IMR-90 (cell line): Measurements from ENCODE around the gene RAB12. TPM values are rescaled to one million over a fixed set of nuclear protein-coding genes. Genes with fewer than 3 reads are reported as not detected.

Experiments
- ATAC-seq: fragments of 200-7000 bp; cut with Tn5 transposase; 2 replicates; pipeline ENCODE4 v1.9.1; 2020; ENCODE audit warnings: low read depth, mild to moderate bottlenecking, moderate library complexity
- BruUV-seq: library from RNA; stranded (reverse); fragments of 400-500 nt; replicated peaks from 2 replicates; lab custom pipeline; 2021; lab: Mats Ljungman, UMichigan
- CTCF ChIA-PET: fragments of 300-600 bp; formaldehyde crosslinking; extraction: SDS; loops from one replicate; lab custom pipeline; 2021; ENCODE audit warnings: antibody characterized with exemption; lab: Yijun Ruan, JAX
- POLR2A ChIA-PET: fragments of 300-600 bp; sonication (Branson Sonifier 250); formaldehyde crosslinking; loops from one replicate; lab custom pipeline; 2022; ENCODE audit warnings: antibody characterized with exemption; ENCODE audit not compliant: unreplicated experiment; lab: Charles Lee
- DNase-seq: peaks from one replicate; pipeline ENCODE4 v3.0.0; 2013
- H2AFZ ChIP-seq: replicated peaks from 2 replicates; pipeline ENCODE3; 2013; ENCODE audit warnings: low read length, mild to moderate bottlenecking; ENCODE audit not compliant: poor library complexity
- H2AK5ac ChIP-seq: 2 replicates; pipeline ENCODE4 v1.6.1; 2013; ENCODE audit warnings: low read depth, low read length, inconsistent platforms
- H2AK9ac ChIP-seq: replicated peaks from 2 replicates; pipeline ENCODE3; 2013; ENCODE audit warnings: mild to moderate bottlenecking, low read depth, low read length, moderate library complexity; ENCODE audit not compliant: poor library complexity
- H2BK120ac ChIP-seq: 2 replicates; pipeline ENCODE4 v1.6.1; 2013; ENCODE audit warnings: low read depth, low read length, inconsistent platforms
- H2BK15ac ChIP-seq: 3 replicates; pipeline ENCODE4 v1.6.1; 2013; ENCODE audit warnings: low read depth, low read length, inconsistent platforms
- H2BK20ac ChIP-seq: 2 replicates; pipeline ENCODE4 v1.6.1; 2013; ENCODE audit warnings: low read depth, mild to moderate bottlenecking, inconsistent platforms, low read length, moderate library complexity
- H2BK5ac ChIP-seq: 2 replicates; pipeline ENCODE4 v1.6.1; 2013; ENCODE audit warnings: mild to moderate bottlenecking, low read depth, low read length, inconsistent platforms; ENCODE audit not compliant: poor library complexity, severe bottlenecking
- H3K14ac ChIP-seq: replicated peaks from 2 replicates; pipeline ENCODE4 v1.6.1; 2013; ENCODE audit warnings: low read depth, low read length, inconsistent platforms
- H3K18ac ChIP-seq: 2 replicates; pipeline ENCODE4 v1.6.1; 2013; ENCODE audit warnings: low read depth, low read length, control low read depth
- H3K23ac ChIP-seq: 2 replicates; pipeline ENCODE4 v1.6.1; 2013; ENCODE audit warnings: low read depth, low read length, inconsistent platforms
- H3K27ac ChIP-seq: 2 replicates; pipeline ENCODE4 v1.5.1; 2013; ENCODE audit warnings: mild to moderate bottlenecking, control low read depth, low read length; ENCODE audit not compliant: insufficient read depth
- H3K27me3 ChIP-seq: 2 replicates; pipeline ENCODE4 v1.6.1; 2013; ENCODE audit warnings: low read length; ENCODE audit not compliant: control insufficient read depth, insufficient read depth
- H3K36me3 ChIP-seq: 2 replicates; pipeline ENCODE4 v1.6.1; 2013; ENCODE audit warnings: low read length, mixed read lengths; ENCODE audit not compliant: control insufficient read depth, insufficient read depth
- H3K4ac ChIP-seq: 2 replicates; pipeline ENCODE4 v1.6.1; 2013; ENCODE audit warnings: low read depth, low read length, inconsistent platforms
- H3K4me1 ChIP-seq: 2 replicates; pipeline ENCODE4 v1.6.1; 2013; ENCODE audit warnings: low read length, mixed read lengths; ENCODE audit not compliant: control insufficient read depth, insufficient read depth
- H3K4me2 ChIP-seq: 2 replicates; pipeline ENCODE4 v1.6.1; 2013; ENCODE audit warnings: low read depth, mild to moderate bottlenecking, control low read depth, low read length, moderate library complexity
- H3K4me3 ChIP-seq: 2 replicates; pipeline ENCODE4 v1.5.1; 2013; ENCODE audit warnings: low read depth, mild to moderate bottlenecking, control low read depth, low read length, moderate library complexity; ENCODE audit not compliant: insufficient read depth
- H3K56ac ChIP-seq: 2 replicates; pipeline ENCODE4 v1.6.1; 2013; ENCODE audit warnings: low read length, inconsistent platforms; ENCODE audit not compliant: insufficient read depth; ENCODE audit errors: extremely low read depth
- H3K79me1 ChIP-seq, 2 experiments: 2 replicates each; pipeline ENCODE4 v1.6.1; 2013; ENCODE audit warnings: low read length in 2 of 2, inconsistent platforms in 1 of 2, low read depth in 1 of 2
- H3K9ac ChIP-seq: 2 replicates; pipeline ENCODE4 v1.6.1; 2013; ENCODE audit warnings: low read depth, low read length, control low read depth
- H3K9me1 ChIP-seq: 2 replicates; pipeline ENCODE4 v1.6.1; 2013; ENCODE audit warnings: low read length, inconsistent platforms; ENCODE audit not compliant: insufficient read depth
- H3K9me3 ChIP-seq: 2 replicates; pipeline ENCODE4 v1.6.1; 2013; ENCODE audit warnings: low read length; ENCODE audit not compliant: control insufficient read depth, insufficient read depth
- H4K20me1 ChIP-seq: 2 replicates; pipeline ENCODE4 v1.6.1; 2013; ENCODE audit warnings: low read length, inconsistent platforms; ENCODE audit not compliant: insufficient read depth
- H4K5ac ChIP-seq: 2 replicates; pipeline ENCODE4 v1.6.1; 2013; ENCODE audit warnings: mild to moderate bottlenecking, low read depth, low read length, control low read depth
- H4K8ac ChIP-seq, 2 experiments: 2 replicates each; pipeline ENCODE4 v1.6.1; 2013; ENCODE audit warnings: low read depth in 2 of 2, low read length in 2 of 2, control low read depth in 1 of 2, inconsistent platforms in 1 of 2
- H4K91ac ChIP-seq: 2 replicates; pipeline ENCODE4 v1.6.1; 2013; ENCODE audit warnings: low read depth, low read length, inconsistent platforms; ENCODE audit not compliant: insufficient read depth
- CEBPB ChIP-seq: IDR thresholded peaks from 2 replicates; pipeline ENCODE4 v1.6.1; 2012; ENCODE audit warnings: low read depth, low read length, improper control_type of control experiment
- CHD1 ChIP-seq: IDR thresholded peaks from 2 replicates; pipeline ENCODE4 v1.6.1; 2012; ENCODE audit warnings: low read depth, low read length, improper control_type of control experiment
- CTCF ChIP-seq: conservative IDR thresholded peaks from 2 replicates; pipeline ENCODE4 v1.5.1; 2012; ENCODE audit warnings: mild to moderate bottlenecking, low read depth, low read length, improper control_type of control experiment
- ELK1 ChIP-seq: fragments of 150-350 bp; IDR thresholded peaks from 2 replicates; pipeline ENCODE4 v1.6.1; 2016; ENCODE audit warnings: low read depth, mild to moderate bottlenecking, low read length, moderate library complexity, borderline replicate concordance
- MAFK ChIP-seq: IDR thresholded peaks from 2 replicates; pipeline ENCODE4 v1.6.1; 2012; ENCODE audit warnings: low read depth, low read length, improper control_type of control experiment
- MAZ ChIP-seq: IDR thresholded peaks from 2 replicates; pipeline ENCODE4 v1.6.1; 2012; ENCODE audit warnings: low read depth, mild to moderate bottlenecking, low read length, improper control_type of control experiment, moderate library complexity, borderline replicate concordance
- RAD21 ChIP-seq: IDR thresholded peaks from 2 replicates; pipeline ENCODE4 v1.6.1; 2012; ENCODE audit warnings: low read length, improper control_type of control experiment
- RCOR1 ChIP-seq: IDR thresholded peaks from 2 replicates; pipeline ENCODE4 v1.6.1; 2012; ENCODE audit warnings: mild to moderate bottlenecking, low read length, improper control_type of control experiment; ENCODE audit not compliant: insufficient replicate concordance
- RFX5 ChIP-seq: IDR thresholded peaks from 2 replicates; pipeline ENCODE4 v1.8.0; 2012; ENCODE audit warnings: low read depth, mild to moderate bottlenecking, low read length, moderate library complexity
- WGBS, 2 experiments: methylation state at CpG; one replicate each; pipeline versions ENCODE4 v1.1.5 to v1.1.7; 2013; ENCODE audit warnings: missing lambda C conversion rate in 2 of 2; ENCODE audit not compliant: insufficient read length in 1 of 2; ENCODE audit errors: extremely low coverage in 2 of 2; 5-methylcytosine and 5-hydroxymethylcytosine counted together
- dilution Hi-C: fragments of 300-500 bp; cut with HindIII; formaldehyde crosslinking; loops from one replicate; pipeline ENCODE4 v1.14.3; 2018; ENCODE audit warnings: low sequenced_read_pairs; ENCODE audit not compliant: unreplicated experiment
- in situ Hi-C: fragments of 300-500 bp; cut with MboI; formaldehyde crosslinking; loops from 3 replicates; pipeline ENCODE4 v1.14.3; 2019; ENCODE audit warnings: low sequenced_read_pairs, inconsistent platforms, mixed read lengths
- intact Hi-C: fragments of 100-400 bp; cut with micrococcal nuclease; formaldehyde crosslinking; loops from 2 replicates; pipeline ENCODE4 v1.10.0; 2022
- polyA plus RNA-seq, 3 experiments: library from polyadenylated mRNA; depleted of rRNA; stranded (reverse); fragments of >200 nt; gene quantifications; 2 replicates each; pipeline ENCODE4 v1.2.3, GENCODE V29; 2012; ENCODE audit warnings: low replicate concordance in 1 of 3
- total RNA-seq: library from RNA; depleted of rRNA; stranded (reverse); fragments of >200 nt; gene quantifications from 2 replicates; pipeline ENCODE4 v1.2.3, GENCODE V29; 2012

RAB12 gene
- total and polyA plus RNA-seq, 2 of the 4 experiments (the other 2 are of a cell fraction), result 14.9 to 19.2 TPM

GRCh38 chr18:8632386-8632785 lies 23.1 kb downstream of the RAB12 start:
- CTCF ChIA-PET, result interaction anchor here (0.6 kb wide), 1 partner anchor 398 kb away, joined by 5 read pairs; no protein-coding TSS in a partner anchor

More at GRCh38 chr18:8632386-8632785, 23.1 kb downstream of the RAB12 start:
- Histone ChIP-seq H3K14ac (no peak overlapping the region), H3K27me3 (no peaks in the 10 kb centered on the region), H3K27ac (no peak overlapping the region), H4K8ac (no peak overlapping the region), H2BK120ac (no peak overlapping the region), H3K4me1 (peaks cover 2% of the 10 kb centered on the region; the same call in 1 of the 2 replicates), H3K18ac (no peak overlapping the region), H2BK5ac (no peak overlapping the region), H3K4ac (no peak overlapping the region), H2AFZ (no peak overlapping the region), H4K5ac (no peak overlapping the region), H3K9ac (no peak overlapping the region), H3K9me3 (no peaks in the 10 kb centered on the region), H4K91ac (no peak overlapping the region), H4K20me1 (peaks cover 15% of the 10 kb centered on the region; the same call in 1 of the 2 replicates), H3K4me3 (no peak overlapping the region), H3K36me3 (peaks cover 36% of the 10 kb centered on the region), H3K9me1 (peaks cover 12% of the 10 kb centered on the region), H3K4me2 (no peak overlapping the region), H3K79me1 (peaks cover 58 to 64% of the 10 kb centered on the region in 2 experiments), H2BK15ac (no peak overlapping the region), H2AK5ac (no peak overlapping the region), H2BK20ac (no peak overlapping the region), H3K23ac (no peak overlapping the region), H3K56ac (no peak overlapping the region), H2AK9ac (no peak overlapping the region)
- POLR2A ChIA-PET, result no interaction called here
- TF ChIP-seq CEBPB, result no peak
- TF ChIP-seq RCOR1, result no peak
- no peak for TF ChIP-seq MAZ
- TF ChIP-seq RFX5, result no peak
- TF ChIP-seq MAFK, result no peak
- no peak for TF ChIP-seq RAD21
- TF ChIP-seq ELK1, result no peak
- TF ChIP-seq CHD1, result no peak
- TF ChIP-seq CTCF, result no peak
- no TSS peak for BruUV-seq
- WGBS, 2 experiments, result no CpG with 5 or more reads among the region's 4 CpGs
- dilution Hi-C loops, result no loop called here
- intact Hi-C loops, result no loop called here
- in situ Hi-C loops, result no loop called here
- ATAC-seq, result no peak
- DNase-seq, result no peak
